ENCODE measurements around the gene ITGA8.
"Not testable (repeated sequence)": the region's sequence is repeated elsewhere in the genome, so short reads cannot be mapped to it uniquely, and the experiment has no call there.

The ITGA8 gene

DNA sequence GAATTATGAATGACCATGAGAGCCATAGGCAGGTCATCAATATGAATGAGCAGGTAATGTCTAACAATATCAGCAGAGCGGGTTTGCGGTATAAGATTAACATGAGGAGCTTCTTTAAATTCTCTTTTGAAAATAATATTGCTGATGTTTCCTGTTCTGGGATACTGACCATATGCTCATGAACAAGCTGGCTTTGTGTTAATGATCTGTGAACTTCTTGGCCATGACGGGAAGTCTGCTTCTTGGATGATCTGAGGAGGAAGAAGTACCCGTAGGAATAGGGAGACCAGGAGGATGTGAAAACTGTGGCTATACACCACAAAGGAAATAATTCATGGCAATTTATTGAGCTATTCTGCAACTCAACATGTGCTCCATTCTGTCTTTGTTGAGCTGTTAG, 38.6 kb downstream of the ITGA8 start:
- no peak for DNase-seq (ENCODE audit: low read depth)

DNA sequence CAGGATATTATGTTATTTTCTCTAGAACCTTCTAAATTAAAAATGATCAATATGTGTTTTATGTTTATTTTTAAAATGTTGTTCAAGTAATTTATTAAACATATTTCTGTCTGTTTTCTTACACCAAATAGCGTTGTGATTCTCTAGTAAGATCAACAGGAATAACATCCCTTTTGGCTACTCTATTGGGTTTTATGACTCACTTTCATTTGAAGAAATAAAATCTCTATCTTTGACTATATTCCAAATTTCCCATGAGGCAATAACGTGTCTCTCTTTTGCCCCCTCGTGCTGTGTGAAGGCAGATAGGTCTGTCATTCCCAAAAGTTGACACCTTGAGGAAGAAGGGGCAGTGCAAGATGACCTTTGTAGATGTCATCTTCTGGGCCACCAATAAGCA, 40.9 kb downstream of the ITGA8 start:
- DNase-seq (ENCODE audit: low read depth) = no peak

DNA sequence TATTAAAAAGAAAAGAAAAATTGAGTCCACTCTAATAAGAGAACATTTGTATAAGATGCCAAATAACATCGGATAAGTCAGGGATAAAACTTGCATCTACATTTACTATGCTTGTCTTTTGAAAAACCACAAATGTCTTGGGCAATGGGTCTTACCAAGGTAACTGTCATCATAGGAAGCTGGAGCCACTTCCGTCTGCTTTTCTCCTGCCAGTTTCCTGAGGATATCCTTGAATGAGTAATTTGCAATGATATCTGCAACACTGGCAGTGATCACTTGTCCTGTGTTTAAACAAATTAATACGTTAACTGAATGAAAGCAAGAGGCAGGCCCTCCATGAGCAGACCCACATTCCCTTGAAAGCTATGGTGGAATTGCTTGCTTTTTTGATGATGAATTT, 47.3 kb downstream of the ITGA8 start:
- no peak for DNase-seq (ENCODE audit: low read depth)

DNA sequence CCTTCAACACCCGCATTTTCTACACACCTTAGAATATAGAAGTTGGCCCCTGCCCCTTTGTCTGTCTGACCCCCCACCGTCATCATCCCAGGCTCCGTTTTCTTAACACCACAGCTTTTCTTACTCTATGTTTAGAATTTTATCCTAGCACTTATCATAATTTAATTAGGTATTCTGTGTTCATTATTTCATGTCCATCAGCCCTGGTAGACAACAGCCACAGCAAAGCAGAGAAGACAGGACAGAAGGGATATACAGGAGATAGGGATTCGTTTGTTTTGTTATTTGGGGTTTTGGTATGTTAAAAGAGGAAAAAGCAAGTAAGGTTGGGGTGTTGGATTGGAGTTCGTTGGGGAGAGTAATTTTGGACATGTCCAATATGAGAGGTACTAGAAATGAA, 48.8 kb downstream of the ITGA8 start:
- no peak for DNase-seq (ENCODE audit: low read depth)

DNA sequence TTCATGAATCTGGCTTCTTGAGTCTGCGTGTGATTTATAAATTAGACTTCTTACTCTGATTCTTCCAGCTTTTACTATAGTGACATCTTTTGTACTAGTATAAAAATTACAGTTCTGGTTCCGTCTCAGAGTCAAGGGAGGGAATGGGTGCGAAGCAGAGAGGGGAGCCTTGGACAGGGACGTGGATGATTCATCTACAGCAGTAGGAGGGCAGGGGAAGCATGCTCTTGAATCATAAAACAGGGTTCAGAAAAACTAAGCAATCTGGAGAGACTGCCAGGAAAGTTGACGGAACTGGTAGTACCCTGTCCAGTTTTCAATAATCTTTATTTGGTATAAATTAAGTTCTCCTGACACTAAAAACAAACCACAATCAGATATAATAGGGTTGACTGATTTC, 58.1 kb downstream of the ITGA8 start:
- DNase-seq (ENCODE audit: low read depth) = no peak

DNA sequence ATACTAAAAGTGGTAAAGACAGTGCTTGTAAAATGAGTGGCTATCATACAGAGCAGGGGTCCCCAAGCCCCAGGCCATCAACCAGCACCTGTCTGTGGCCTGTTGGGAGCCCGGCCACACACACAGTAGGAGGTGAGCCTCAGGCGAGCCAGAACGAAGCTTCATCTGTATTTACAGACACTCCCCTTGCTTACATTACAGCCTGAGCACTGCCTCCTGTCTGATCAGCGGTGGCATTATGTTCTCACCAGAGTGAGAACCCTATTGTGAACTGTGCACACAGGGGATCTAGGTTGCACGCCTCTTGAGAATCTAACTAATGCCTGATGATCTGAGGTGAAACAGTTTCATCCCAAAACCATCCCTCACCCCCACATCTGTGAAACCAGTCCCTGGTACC, 58.7 kb downstream of the ITGA8 start:
- no peak for DNase-seq (ENCODE audit: low read depth)

DNA sequence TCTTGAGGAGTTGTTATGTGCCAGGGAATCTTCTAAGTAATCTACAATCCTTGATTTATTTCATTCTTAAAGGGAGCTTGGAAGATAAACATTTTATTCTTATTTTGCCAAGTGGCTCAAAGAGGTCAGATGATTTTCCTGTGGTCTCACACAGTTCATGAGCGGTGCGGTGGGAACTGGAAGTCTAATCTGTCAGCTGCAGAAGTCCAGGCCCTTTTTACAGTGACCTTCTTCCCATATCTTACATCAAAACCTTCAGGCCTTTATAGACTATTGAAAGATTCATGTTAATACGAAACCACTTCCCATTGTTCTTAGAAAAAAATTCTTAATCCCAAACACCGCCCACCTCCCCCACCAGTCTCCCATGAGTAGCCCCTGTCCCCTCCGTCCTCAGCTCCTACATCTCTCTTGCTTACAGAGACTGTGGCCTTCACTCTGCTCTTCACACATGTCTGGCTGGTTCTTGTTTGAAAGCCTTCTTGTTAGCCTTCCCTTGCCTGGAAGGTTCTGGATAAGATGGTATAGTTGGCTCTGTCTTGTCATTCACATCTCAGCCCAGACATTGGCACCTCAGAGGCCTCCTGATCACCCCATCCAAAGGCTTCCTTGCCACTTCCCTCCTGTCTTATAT, 61.5 kb downstream of the ITGA8 start:
- no peak for DNase-seq (ENCODE audit: low read depth)

DNA sequence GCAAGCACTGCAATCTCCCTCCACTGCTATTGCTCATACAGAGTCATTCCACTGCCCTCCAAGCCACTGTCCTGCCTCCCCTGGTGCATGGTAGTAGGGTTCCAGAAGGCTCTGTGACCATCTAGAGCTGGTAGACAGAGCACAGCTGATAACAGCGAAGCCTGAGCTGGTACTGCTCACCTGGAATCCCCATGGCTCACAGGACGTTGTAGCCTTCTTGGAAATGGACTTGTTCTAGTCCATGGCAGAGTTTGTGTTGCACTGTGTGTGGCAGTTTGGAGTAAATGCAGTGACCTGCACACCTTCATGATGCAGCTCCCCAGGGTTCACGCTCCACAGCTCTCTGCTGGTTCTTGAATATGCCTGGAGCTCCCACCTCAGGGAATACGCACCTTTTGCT, 67.0 kb downstream of the ITGA8 start:
- no peak for DNase-seq (ENCODE audit: low read depth)

DNA sequence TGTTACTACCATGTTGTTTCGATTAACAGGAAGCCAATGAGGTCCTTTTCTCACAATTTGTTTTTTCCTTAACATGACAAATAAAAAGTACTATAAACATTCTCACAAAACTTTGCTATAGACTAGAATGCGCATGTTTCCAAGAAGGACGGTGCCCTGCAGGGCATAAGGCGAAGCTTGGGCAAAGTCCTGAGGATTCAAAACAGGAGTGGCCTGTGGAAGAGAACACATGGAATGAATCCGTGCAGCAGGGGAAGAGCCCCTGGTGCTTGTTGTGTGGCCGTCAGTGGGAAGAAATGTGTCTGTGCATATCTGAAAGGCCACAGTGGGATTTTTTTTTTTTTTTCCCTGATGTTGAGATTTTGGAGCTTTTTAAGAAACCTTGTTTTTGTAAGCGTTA, 67.6 kb downstream of the ITGA8 start:
- no peak for DNase-seq (ENCODE audit: low read depth)

DNA sequence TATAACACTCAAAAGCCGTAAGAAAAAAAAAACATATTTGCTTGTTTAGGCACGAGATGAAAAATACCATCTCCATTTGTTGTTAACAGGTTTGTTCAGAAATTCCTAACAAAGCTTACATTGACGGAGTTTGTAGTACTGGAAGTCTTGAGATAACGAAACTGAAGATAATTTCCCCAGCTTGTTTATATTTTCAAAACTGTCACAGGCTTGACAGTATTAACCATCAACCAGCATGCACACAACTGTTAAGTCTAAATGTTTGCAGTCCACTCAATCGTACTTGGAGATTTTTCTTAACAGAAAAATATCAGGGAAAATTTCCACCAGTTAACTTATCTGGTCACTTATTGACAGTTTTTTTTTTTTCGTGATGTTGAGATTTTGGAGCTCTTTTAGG, 68.5 kb downstream of the ITGA8 start:
- no peak for DNase-seq (ENCODE audit: low read depth)

DNA sequence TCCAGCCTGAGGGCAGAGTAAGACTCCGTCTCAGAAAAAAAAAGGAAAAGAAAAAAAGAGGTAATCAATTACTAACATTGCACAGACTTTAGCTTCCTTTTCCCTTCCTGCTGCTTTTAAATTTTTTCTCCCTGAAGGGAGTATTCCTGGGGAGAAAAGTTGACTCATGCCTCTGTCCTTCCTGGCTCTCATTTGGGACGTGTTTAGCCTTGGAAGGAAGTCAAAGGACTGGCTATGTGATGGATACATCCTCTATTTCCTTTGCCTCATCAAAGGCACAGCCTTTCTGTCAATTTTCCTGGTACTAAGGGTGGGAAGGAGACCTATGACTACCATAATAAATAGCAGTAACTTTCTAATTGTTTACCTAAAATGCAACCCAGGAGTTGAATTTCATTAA, 77.6 kb downstream of the ITGA8 start:
- DNase-seq (ENCODE audit: low read depth) = no peak

DNA sequence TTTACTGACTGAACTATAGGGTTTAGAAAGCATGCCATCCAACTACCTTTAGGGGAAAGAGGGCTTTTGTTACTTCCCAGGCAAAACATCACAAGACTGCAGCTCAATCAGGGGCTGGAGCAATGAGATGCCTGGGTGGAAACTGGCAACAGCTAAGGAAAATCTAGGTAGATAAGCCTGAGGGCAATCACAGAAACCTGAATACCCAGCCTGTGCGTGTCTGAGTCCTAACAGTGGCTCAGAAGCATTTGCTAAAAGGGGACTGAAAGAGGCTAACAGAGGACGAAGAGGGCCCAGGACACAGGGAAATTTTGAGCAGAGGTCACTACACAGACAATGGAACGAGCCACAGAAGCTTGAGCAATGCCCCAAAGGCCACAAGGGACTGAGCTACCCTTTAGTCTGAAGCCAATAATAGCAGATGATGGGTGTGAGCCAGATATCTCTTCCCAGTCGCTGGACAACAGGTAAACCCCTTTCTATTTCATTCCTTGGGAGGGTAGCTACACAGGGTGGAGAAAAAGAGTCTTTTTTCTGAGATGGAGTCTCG, 79.1 kb downstream of the ITGA8 start:
- DNase-seq (ENCODE audit: low read depth) = no peak

DNA sequence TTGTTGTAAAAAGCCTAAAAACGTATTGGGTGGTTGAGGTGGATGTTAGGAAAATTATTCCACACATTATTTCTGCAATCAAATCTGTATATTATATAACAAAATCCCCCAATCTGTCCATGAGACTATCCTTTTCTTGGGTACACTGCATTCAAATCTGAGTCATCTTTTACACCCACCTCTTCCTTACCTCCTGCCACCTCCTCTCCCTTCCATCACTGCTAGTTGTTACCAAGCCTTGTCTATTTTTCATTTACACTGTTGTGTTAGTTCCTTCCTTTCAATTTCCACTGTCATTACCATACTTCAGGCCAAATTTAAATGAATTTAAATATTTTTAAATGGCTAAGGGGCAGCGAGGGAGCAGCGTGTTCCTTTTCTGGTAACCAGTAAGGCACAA, 83.3 kb downstream of the ITGA8 start:
- no peak for DNase-seq (ENCODE audit: low read depth)

DNA sequence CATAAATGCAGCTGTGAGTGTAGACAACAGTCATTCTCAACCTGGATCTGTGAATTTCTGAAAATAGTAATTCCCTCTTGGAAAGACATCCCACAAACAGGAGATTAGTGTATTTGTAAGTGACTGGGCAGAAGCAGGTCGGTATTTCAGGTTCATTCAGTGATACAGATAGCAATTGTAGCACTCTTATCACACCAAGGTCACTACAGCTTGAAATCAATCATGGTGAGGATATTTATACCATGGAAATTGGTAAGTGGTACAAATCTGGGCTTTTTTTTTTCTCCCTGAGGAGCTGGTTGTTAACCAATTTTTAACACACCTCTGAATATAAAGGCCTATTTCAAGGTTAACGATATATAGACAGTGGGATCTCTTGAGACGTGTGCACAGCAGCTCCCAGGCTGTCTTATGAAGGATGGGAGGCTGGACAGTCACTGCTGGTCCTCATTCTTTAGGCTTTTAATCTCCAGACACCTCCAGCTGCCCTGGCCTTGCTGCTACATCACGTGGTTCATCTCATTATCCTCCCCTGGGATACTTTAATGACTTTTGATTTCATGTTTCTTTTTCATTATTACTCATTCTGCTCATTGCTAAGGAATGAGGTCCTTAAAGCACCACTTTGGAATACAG, 87.1 kb downstream of the ITGA8 start:
- DNase-seq (ENCODE audit: low read depth) = no peak

DNA sequence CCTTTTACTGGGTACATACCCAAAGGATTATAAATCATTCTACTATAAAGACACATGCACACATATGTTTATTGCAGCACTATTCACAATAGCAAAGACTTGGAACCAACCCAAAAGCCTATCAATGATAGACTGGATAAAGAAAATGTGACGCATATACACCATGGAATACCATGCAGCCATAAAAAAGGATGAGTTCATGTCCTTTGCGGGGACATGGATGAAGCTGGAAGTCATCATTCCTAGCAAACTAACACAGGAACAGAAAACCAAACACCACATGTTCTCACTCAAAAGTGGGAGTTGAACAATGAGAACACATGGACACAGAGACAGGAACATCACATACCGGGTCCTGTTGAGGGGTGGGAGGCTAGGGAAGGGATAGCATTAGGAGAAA, 88.5 kb downstream of the ITGA8 start:
- DNase-seq (ENCODE audit: low read depth) = not testable (repeated sequence)

DNA sequence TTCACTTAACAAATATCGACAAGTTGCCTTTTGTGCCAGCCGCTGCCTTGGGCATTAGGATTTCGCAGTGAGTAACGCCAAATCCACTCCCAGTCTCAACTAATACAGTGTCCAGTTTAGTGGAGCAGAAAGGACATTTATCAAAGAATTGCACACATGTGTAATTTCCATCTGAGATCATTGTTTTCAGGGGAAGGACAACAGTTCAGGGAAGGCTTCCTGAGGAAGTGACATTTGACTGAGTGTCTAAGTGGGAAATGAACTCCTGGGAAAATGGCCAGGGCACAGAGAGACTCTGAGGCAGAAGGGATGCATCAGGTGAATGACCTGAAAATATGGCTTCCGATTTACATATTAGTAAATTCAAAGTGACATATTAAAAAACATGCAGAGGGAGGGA, 89.4 kb downstream of the ITGA8 start:
- DNase-seq (ENCODE audit: low read depth) = no peak

DNA sequence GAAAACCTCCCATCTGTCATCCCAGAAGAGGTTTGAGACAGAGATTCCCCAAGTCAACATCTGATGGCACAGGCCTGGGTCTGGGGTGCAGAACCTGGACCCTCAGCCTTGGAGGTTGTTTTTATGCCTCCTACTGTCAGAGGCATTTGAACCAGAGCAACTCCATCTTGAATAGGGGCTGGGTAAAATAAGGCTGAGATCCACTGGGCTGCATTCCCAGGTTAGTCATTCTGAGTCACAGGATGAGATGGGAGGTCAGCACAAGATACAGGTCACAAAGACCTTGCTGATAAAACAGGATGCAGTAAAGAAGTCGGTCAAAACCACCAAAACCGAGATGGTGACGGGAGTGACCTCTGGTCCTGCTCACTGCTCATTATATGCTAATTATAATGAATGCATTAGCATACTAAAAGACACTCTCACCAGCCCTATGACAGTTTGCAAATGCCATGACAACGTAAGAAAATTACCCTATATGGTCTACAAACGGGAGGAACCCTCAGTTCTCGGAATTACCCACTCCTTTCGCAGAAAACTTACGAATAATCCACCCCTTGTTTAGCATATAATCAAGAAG, 92.0 kb downstream of the ITGA8 start:
- no peak for DNase-seq (ENCODE audit: low read depth)

DNA sequence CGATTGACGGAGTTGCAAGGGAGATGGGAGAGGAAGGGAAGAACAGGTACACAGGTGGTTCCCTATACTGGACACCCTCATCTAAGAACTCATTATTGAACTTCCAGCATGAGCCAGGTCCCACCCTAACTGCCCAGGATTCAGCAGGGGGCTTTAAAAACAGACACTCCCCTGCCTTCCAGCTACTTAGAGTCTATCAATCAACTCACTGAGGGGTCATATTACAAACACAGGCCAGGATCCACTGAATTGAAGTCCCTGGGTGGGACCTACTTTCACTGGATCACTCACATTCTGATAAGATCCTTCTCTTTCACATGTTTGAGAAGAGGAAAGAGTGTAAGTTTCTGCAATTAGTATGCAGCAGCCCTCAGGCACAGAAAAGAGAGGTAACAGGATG, 92.8 kb downstream of the ITGA8 start:
- DNase-seq (ENCODE audit: low read depth) = no peak

DNA sequence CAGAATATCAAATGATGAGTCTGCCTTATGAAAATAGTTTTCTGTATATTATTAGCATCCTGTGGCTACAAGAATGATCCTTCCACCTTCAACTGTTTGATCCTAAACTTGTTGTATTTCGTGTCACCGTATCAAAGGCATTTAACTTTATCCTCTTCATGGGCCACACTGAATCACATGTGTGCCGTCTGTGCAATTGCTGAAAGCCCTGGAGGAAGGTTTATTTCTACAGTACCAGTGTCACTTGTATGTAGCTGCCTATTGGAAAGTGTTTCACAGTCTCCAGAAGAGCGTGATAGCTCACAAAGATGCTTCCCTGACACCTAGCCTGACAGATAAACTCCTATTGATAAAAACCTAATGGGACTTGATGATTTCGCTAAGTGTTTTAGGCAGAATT, 94.5 kb downstream of the ITGA8 start:
- no peak for DNase-seq (ENCODE audit: low read depth)

DNA sequence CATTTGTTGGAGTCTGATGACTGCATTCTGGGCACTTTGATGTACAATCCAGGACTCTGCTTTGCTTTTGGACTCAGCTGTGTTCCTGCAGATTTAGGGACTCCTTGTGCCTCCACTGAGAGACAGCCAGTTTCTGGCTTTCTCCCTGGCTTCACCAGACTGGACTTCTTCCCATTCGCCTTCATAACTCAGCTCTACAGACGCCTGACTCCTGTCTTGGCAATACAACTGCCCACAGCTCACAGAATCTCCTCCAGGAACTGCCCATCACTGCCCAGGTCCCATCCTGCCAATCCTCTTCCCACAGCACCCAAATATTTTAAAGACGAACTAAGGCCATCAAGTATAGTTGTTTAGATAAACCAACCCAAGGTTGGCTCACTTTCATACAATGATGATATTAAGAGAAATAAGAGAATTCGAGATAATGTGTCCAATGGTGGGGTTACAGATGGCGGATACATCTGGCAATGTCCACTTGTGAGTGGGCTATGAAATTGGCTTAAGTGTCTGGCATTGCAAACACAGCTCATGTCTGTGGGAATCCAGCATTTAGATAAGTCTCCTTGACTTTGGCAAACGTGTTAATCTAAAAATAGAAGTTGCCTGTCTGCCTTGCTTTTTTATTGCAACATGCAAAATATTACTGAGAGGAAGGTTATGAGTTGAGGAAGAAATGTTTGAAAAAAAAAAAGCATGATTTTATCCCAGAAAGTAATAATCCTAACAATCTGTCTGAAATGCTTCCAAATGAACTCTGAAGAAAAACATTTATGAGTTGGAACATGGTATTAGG, 95.1 kb downstream of the ITGA8 start:
- no peak for DNase-seq (ENCODE audit: low read depth)

DNA sequence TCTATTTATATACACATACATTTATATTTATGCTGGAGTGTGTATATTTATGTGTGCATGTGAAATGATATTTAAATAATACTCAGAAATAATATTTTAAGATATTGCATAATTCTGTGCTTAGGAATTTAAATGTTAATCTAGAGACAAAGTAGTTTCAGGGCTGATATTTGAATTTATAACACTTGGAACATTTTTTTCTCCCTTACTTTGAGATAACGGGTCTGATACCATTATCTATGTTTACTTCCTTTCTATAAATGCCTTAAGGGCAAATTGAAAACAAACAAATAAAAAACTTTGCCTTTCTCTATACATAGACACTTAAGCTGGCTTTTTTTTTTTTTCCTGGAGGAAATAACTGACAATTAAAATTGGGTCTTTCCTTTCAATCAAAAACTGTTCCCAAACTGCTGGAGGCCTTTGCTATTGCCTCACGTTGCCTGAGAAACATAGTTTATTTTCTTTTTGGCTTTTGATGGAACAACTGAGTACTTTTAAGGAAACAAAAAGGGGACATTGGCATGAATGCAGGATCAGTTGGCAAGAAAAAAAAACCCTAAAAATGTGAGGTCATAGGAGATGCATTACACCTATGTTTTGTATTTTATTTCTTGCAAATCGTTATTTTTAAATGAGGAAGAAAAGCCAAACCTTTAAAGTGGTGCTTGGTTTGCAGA, 98.7 kb downstream of the ITGA8 start:
- no peak for DNase-seq (ENCODE audit: low read depth)

DNA sequence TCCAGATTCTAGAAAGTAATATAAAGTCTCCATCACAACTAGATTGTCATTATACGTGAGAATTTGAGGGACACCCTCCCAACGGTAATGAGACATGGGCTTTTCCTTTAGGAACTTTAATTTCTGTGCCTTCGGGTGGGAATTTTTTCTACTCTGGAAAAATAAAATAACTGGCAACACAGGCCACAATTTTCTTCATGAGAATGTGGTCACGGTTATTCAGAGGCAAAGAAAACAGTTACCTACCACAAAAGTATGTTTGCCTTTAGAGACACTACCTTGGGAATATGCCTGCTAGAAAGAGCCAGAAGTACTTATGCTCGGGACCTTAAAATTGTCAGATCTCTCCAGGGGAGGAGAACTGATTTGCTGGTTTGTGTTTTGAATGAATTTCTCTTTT, 99.4 kb downstream of the ITGA8 start:
- no peak for DNase-seq (ENCODE audit: low read depth)
